SK-N-SH (cell line): Measurements from ENCODE around the gene STK40. TPM values are rescaled to one million over a fixed set of nuclear protein-coding genes. Genes with fewer than 3 reads are reported as not detected.

ENCODE experiments used
- CTCF ChIA-PET: fragments of 300-600, 350-600 bp; formaldehyde crosslinking; extraction: SDS; loops from one replicate; lab custom pipeline; 2021; lab: Yijun Ruan, JAX
- POLR2A ChIA-PET: fragments of 350-600 bp; sonication (Branson Sonifier 250); formaldehyde crosslinking; extraction: SDS; loops from one replicate; lab custom pipeline; 2020; ENCODE audit warnings: antibody characterized with exemption, inconsistent platforms; lab: Yijun Ruan, JAX
- DNase-seq: peaks from one replicate; pipeline ENCODE4 v3.0.0; 2012
- H2AFZ ChIP-seq: fragments of 200-600 bp; sonication (generic); 2 replicates; pipeline ENCODE4 v1.8.1; 2016; ENCODE audit warnings: antibody characterized with exemption, mild to moderate bottlenecking, low read depth
- H3F3A ChIP-seq: fragments of 200-600 bp; sonication (generic); replicated peaks from 2 replicates; pipeline ENCODE3; 2016; ENCODE audit warnings: antibody characterized with exemption, mild to moderate bottlenecking; ENCODE audit not compliant: insufficient read depth
- H3K27ac ChIP-seq, 2 experiments: fragments of 200-500 bp in 1 of 2; fragments of 200-600 bp in 1 of 2; sonication (Bioruptor generic) in 1 of 2; sonication (generic), shearing (Covaris generic) in 1 of 2; 2 replicates each; pipeline versions ENCODE4 v1.5.1 to v1.6.1; 2014 to 2016; ENCODE audit warnings: low read depth in 2 of 2, inconsistent platforms in 1 of 2, low read length in 1 of 2, mild to moderate bottlenecking in 1 of 2, mixed read lengths in 1 of 2
- H3K27me3 ChIP-seq: fragments of 200-600 bp; sonication (generic), shearing (Covaris generic); 2 replicates; pipeline ENCODE4 v1.6.1; 2016; ENCODE audit warnings: mixed run types; ENCODE audit not compliant: insufficient read depth
- H3K36me3 ChIP-seq, 2 experiments: fragments of 200-500 bp in 1 of 2; fragments of 200-600 bp in 1 of 2; sonication (Bioruptor generic) in 1 of 2; sonication (generic) in 1 of 2; replicated peaks in 1 of 2; 2 replicates each; pipeline versions ENCODE3 to v1.5.1; 2014 to 2016; ENCODE audit warnings: low read length in 1 of 2, mild to moderate bottlenecking in 1 of 2; ENCODE audit not compliant: insufficient read depth in 2 of 2, control insufficient read depth in 1 of 2
- H3K4me1 ChIP-seq, 2 experiments: fragments of 200-500 bp in 1 of 2; fragments of 200-600 bp in 1 of 2; sonication (Bioruptor generic) in 1 of 2; sonication (generic), shearing (Covaris generic) in 1 of 2; 2 replicates each; pipeline versions ENCODE4 v1.5.1 to v1.6.1; 2014 to 2016; ENCODE audit warnings: low read depth in 1 of 2, low read length in 1 of 2, mixed run types in 1 of 2; ENCODE audit not compliant: insufficient read depth in 2 of 2, control insufficient read depth in 1 of 2
- H3K4me2 ChIP-seq: fragments of 200-600 bp; sonication (generic), shearing (Covaris generic); 2 replicates; pipeline ENCODE4 v1.6.1; 2017; ENCODE audit warnings: mixed run types
- H3K4me3 ChIP-seq, 2 experiments: fragments of 200-500 bp in 1 of 2; fragments of 200-600 bp in 1 of 2; sonication (Bioruptor generic) in 1 of 2; sonication (generic), shearing (Covaris generic) in 1 of 2; 2 replicates each; pipeline versions ENCODE4 v1.5.1 to v1.8.1; 2014 to 2016; ENCODE audit warnings: low read depth in 2 of 2, inconsistent platforms in 1 of 2, low read length in 1 of 2, mild to moderate bottlenecking in 1 of 2, mixed read lengths in 1 of 2, moderate library complexity in 1 of 2
- H3K79me2 ChIP-seq: fragments of 200-600 bp; sonication (generic); 2 replicates; pipeline ENCODE4 v1.8.1; 2017; ENCODE audit warnings: mild to moderate bottlenecking; ENCODE audit not compliant: insufficient read depth
- H3K9ac ChIP-seq: fragments of 200-600 bp; sonication (generic); 2 replicates; pipeline ENCODE4 v1.6.1; 2017; ENCODE audit warnings: mixed run types
- H3K9me2 ChIP-seq: fragments of 200-600 bp; sonication (generic); 2 replicates; pipeline ENCODE4 v1.6.1; 2017; ENCODE audit warnings: mixed run types
- H3K9me3 ChIP-seq: fragments of 200-600 bp; sonication (generic); 2 replicates; pipeline ENCODE4 v1.6.1; 2017; ENCODE audit warnings: mixed run types, mild to moderate bottlenecking, moderate library complexity
- H4K20me1 ChIP-seq: fragments of 200-600 bp; sonication (generic); 2 replicates; pipeline ENCODE4 v1.6.1; 2017; ENCODE audit warnings: mild to moderate bottlenecking, mixed run types; ENCODE audit not compliant: insufficient read depth
- ELF1 ChIP-seq: IDR thresholded peaks from 2 replicates; pipeline ENCODE4 v1.4.0; 2012
- FOSL2 ChIP-seq: IDR thresholded peaks from 2 replicates; pipeline ENCODE4 v1.4.0; 2012; ENCODE audit warnings: low read depth, mild to moderate bottlenecking, moderate library complexity, borderline replicate concordance
- JUND ChIP-seq: IDR thresholded peaks from 2 replicates; pipeline ENCODE4 v1.4.0; 2012
- MEF2A ChIP-seq: IDR thresholded peaks from 2 replicates; pipeline ENCODE4 v1.4.0; 2012; ENCODE audit warnings: low read depth, borderline replicate concordance
- MXI1 ChIP-seq: IDR thresholded peaks from 2 replicates; pipeline ENCODE4 v1.6.1; 2012; ENCODE audit warnings: mild to moderate bottlenecking, low read depth, low read length, improper control_type of control experiment
- NFIC ChIP-seq: IDR thresholded peaks from 2 replicates; pipeline ENCODE4 v1.4.0; 2012; ENCODE audit warnings: borderline replicate concordance
- NRF1 ChIP-seq: IDR thresholded peaks from 2 replicates; pipeline ENCODE4 v1.6.1; 2012; ENCODE audit warnings: low read depth, mild to moderate bottlenecking, low read length
- POLR2AphosphoS5 ChIP-seq: IDR thresholded peaks from 2 replicates; pipeline ENCODE4 v1.6.1; 2012; ENCODE audit warnings: low read depth, low read length
- RXRA ChIP-seq: IDR thresholded peaks from 2 replicates; pipeline ENCODE4 v1.4.0; 2012; ENCODE audit warnings: low read depth, mild to moderate bottlenecking, borderline replicate concordance
- TAF1 ChIP-seq: IDR thresholded peaks from 2 replicates; pipeline ENCODE4 v1.6.1; 2012; ENCODE audit warnings: low read depth, mild to moderate bottlenecking, low read length, moderate library complexity, borderline replicate concordance
- WGBS: methylation state at CpG from one replicate; pipeline ENCODE4 v1.1.6; 2017; ENCODE audit warnings: low lambda C conversion rate; 5-methylcytosine and 5-hydroxymethylcytosine counted together
- polyA plus RNA-seq, 3 experiments: library from polyadenylated mRNA; depleted of rRNA; stranded (reverse); fragments of >200 nt; gene quantifications; 2 replicates each; pipeline ENCODE4 v1.2.3, GENCODE V29; 2012
- small RNA-seq, 7 experiments: library from RNA; depleted of rRNA; stranded (forward); fragments of <200 nt; gene quantifications; one replicate each; pipeline ENCODE3, GENCODE V24; 2012
- TF ChIP-seq, protein P1 (sequence below): fragments of 150-350 bp; IDR thresholded peaks from 2 replicates; pipeline ENCODE4 v1.6.1; 2016; ENCODE audit warnings: mild to moderate bottlenecking, low read depth, low read length
- TF ChIP-seq, protein P2 (sequence below): IDR thresholded peaks from 2 replicates; pipeline ENCODE4 v1.4.0; 2012; ENCODE audit warnings: low read depth, borderline replicate concordance

Gene STK40
- polyA plus RNA-seq, 1 of the 3 experiments (the other 2 are of a cell fraction), result 43.3 TPM

DNA sequence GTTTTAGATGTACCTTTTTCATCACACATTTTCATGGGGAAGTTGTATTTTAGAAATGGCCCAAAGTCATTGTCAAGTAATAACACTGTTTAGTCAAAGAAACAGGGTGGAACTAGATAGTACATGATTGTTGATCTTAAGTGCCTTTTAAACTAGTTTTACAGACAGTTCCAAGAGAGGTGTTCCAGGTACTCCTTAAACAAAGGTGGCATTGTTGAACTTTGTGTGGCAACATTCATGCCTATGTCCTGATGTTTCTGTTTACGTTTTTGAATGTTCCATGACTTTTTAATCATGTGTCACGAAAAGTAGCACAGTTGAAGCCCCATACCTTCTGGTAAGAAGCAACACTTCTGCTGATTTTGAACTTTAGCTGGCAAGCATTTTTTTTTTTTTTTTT is 88.7 kb downstream of the STK40 start (continued):
- TF ChIP-seq RXRA (no peak), TAF1 (no peak), JUND (no peak), POLR2AphosphoS5 (no peak)
- TF ChIP-seq, protein P1, sequence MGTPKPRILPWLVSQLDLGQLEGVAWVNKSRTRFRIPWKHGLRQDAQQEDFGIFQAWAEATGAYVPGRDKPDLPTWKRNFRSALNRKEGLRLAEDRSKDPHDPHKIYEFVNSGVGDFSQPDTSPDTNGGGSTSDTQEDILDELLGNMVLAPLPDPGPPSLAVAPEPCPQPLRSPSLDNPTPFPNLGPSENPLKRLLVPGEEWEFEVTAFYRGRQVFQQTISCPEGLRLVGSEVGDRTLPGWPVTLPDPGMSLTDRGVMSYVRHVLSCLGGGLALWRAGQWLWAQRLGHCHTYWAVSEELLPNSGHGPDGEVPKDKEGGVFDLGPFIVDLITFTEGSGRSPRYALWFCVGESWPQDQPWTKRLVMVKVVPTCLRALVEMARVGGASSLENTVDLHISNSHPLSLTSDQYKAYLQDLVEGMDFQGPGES, result no peak
- TF ChIP-seq, all 33 proteins: peak for 0

DNA sequence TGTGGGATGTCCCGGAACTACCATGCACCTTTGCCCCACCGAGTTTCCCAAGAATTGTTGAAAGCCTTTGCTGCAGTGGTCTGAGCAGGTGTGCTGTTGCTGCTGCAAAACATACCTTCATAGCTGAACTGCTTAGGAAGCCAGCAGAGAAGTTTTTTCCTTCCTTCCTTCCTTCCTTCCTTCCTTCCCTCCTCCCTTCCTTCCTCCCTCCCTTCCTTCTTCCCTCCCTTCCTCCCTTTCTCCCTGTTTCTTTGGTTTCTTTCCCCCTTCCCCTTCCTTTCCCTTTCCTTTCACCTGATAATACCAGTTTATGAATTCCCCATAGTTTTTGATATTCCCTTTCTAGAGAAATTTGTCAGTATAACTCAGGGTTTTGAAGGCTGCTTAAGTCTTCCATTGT is 90.3 kb downstream of the STK40 start:
- Histone ChIP-seq H3K9me2 (no peaks in the 10 kb centered on the region), H2AFZ (no peak overlapping the region), H3K4me1 (peaks cover 0 to 9% of the 10 kb centered on the region in 2 experiments; a peak in 2 of 4 replicates), H3K36me3 (peaks cover 59 to 62% of the 10 kb centered on the region in 2 experiments), H4K20me1 (peaks cover 8% of the 10 kb centered on the region), H3K79me2 (peaks cover 36% of the 10 kb centered on the region), H3K9ac (no peak overlapping the region), H3K4me3 (no peak overlapping the region), H3K4me2 (no peak overlapping the region), H3F3A (peaks cover 46% of the 10 kb centered on the region), H3K27ac (0 out of 4 replicates have a peak overlapping the region, but pooled peaks of 1 of the 2 experiments have one; percentile 14), H3K9me3 (no peaks in the 10 kb centered on the region), H3K27me3 (no peaks in the 10 kb centered on the region)
- ChIA-PET POLR2A (no interaction called here), CTCF (interaction anchor here (0.6 to 1.0 kb wide), 2 partner anchors 10 to 11 kb away, joined by 3 to 5 read pairs; partner anchors contain the start of gene SH3D21)
- WGBS, result 90% methylated on average over 2 of the region's 2 CpGs
- DNase-seq, result no peak
- TF ChIP-seq MXI1 (no peak), NRF1 (no peak), FOSL2 (no peak), MEF2A (no peak), ELF1 (no peak), NFIC (no peak)
- TF ChIP-seq, protein P2, sequence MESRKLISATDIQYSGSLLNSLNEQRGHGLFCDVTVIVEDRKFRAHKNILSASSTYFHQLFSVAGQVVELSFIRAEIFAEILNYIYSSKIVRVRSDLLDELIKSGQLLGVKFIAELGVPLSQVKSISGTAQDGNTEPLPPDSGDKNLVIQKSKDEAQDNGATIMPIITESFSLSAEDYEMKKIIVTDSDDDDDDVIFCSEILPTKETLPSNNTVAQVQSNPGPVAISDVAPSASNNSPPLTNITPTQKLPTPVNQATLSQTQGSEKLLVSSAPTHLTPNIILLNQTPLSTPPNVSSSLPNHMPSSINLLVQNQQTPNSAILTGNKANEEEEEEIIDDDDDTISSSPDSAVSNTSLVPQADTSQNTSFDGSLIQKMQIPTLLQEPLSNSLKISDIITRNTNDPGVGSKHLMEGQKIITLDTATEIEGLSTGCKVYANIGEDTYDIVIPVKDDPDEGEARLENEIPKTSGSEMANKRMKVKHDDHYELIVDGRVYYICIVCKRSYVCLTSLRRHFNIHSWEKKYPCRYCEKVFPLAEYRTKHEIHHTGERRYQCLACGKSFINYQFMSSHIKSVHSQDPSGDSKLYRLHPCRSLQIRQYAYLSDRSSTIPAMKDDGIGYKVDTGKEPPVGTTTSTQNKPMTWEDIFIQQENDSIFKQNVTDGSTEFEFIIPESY, result no peak

Small RNA genes within 50 kb of the gene (small RNA-seq; reads per million reads assigned to genes)
- gene RNU4-27P (0 reads per million in 7 experiments), gene SNORA63C (0 to 2.2 (median 0) reads per million in 7 experiments)

Other genes with a start within 250 kb of the STK40 start
- gene TRAPPC3, start 236.4 kb downstream of the STK40 start, polyA plus RNA-seq (2012; rRNA removed), result 149 and 169 TPM in 2 replicates
- 40.6 and 69.9 TPM in 2 replicates for gene MAP7D1, start 229.8 kb downstream of the STK40 start, polyA plus RNA-seq (2012; rRNA removed)
- gene THRAP3, start 161.5 kb downstream of the STK40 start, polyA plus RNA-seq (2012; rRNA removed), result 33.7 and 46.1 TPM in 2 replicates
- gene SH3D21, start 79.6 kb downstream of the STK40 start, polyA plus RNA-seq (2012; rRNA removed), result 1.6 and 1.8 TPM in 2 replicates
- gene EVA1B, start 62.3 kb downstream of the STK40 start, polyA plus RNA-seq (2012; rRNA removed), result 34.1 and 38.9 TPM in 2 replicates
- gene LSM10, start 12.0 kb upstream of the STK40 start, polyA plus RNA-seq (2012; rRNA removed), result 87.5 and 96.8 TPM in 2 replicates
- gene OSCP1, start 64.5 kb upstream of the STK40 start, polyA plus RNA-seq (2012; rRNA removed), result 11.9 and 15.2 TPM in 2 replicates
- 64.2 and 75.1 TPM in 2 replicates for gene MRPS15, start 78.5 kb upstream of the STK40 start, polyA plus RNA-seq (2012; rRNA removed)
- gene CSF3R, start 97.0 kb upstream of the STK40 start, polyA plus RNA-seq (2012; rRNA removed), result not detected in 2 replicates